Hematopoietic multipotent progenitor cell treated with erythropoietin and hydrocortisone succinate and interleukin-3 and kit ligand, for 6 days (in vitro differentiated cells): Measurements from ENCODE around the gene ARMC2.
"Not testable (repeated sequence)": the region's sequence is repeated elsewhere in the genome, so short reads cannot be mapped to it uniquely, and the experiment has no call there.

Source experiments
- DNase-seq: peaks from one replicate; pipeline ENCODE4 v3.0.0-alpha.2; 2015

ARMC2 gene

GRCh38 chr6:108921547-108922361, 73.5 kb downstream of the ARMC2 start:
- DNase-seq: peak; percentile 34

DNA sequence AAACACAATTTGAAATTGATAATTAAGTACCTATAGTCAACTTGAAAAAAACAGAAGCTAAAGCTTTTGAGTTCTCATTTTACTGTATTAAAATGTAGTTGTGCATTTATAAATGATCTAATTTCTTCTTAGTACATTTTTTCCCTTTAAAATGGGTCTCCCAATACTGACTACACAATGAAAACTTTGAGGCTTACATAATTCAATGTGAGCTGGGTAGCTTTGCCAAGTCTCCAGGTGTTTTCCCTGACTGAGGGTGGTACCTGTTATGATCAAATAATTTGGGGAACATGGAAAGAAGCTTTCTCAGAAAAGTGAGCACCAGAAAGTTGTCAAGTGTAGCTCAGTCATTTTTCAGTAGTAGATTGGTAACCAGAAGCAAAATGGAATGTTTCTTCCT, 74.3 kb downstream of the ARMC2 start:
- no peak for DNase-seq

GRCh38 chr6:108927927-108928326, 79.7 kb downstream of the ARMC2 start:
- DNase-seq: no peak

- DNase-seq: no peak
These were observed 80.4 kb downstream of the ARMC2 start for GRCh38 chr6:108928650-108929049.

DNA sequence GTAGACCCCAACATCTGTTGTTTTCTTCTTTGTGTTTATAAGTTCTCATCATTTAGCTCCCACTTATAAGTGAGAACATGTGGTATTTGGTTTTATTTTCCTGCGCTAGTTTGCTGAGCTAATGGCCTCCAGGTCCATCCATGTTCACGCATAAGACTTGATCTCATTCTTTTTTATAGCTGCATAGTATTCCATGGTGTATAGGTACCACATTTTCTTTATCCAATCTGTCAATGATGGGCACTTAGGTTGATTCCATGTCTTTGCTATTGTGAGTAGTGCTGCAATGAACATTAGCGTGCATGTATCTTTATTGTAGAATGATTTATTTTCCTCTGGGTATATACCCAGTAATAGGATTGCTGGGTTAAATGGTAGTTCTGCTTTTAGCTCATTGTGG, 82.9 kb downstream of the ARMC2 start:
- not testable (repeated sequence) for DNase-seq

DNA sequence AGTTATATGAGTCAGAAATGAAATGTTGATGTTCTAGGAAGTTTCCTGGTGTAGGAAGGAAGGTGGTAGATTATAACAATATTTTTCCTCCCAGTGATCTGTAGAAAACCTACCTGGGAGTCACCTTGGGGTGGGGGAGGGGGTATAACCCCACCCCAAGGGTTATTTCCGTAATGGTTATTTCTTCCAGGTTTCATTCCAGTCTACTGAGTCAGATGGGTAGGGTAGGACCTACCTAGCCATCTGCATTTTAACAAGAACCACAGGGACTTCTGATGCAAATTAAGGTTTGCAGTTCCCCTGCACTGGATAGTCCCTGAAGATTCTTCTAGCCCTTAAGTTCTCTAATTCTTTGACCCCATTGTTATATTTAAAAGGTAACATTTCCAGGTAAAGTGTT, 88.9 kb downstream of the ARMC2 start:
- no peak for DNase-seq

GRCh38 chr6:108940741-108941140, 92.5 kb downstream of the ARMC2 start:
- DNase-seq: no peak

DNA sequence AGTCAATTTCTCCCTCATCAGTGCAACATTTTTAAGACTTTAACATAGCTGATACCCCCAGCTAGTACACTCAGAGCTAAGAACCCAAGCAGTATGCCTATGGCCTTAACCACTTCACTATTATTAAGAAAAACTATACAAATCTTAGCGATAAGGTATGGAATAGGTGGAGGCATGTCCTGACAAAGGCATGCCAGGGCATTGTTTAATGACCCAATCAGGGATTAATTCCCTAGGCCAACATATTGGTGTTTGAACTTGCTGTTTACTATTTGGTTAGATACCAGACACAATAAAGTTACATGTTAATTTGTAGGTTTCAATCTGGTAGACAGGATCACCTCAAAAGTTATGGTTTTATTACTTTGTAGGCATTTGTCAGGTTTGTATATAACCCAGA, 93.1 kb downstream of the ARMC2 start:
- DNase-seq: no peak

DNA sequence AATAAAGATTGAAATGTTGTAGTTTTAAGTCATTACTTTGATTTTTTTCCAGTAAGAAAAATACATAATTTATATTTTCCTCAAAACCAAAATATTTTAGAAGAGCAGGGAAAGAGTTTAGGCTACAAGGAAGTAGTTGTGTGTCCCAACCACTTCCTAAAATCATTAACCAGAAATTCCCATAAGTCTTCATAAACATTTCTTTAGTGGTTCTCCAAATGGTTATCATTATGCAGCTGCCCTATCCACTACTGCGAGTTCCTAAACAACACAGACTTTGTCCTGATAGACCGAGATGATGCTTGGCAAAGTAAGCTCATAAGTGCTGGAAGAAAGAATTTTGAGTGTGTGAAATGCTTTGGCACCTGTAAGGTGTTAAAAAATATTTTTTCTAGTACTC, 93.6 kb downstream of the ARMC2 start:
- no peak for DNase-seq

DNA sequence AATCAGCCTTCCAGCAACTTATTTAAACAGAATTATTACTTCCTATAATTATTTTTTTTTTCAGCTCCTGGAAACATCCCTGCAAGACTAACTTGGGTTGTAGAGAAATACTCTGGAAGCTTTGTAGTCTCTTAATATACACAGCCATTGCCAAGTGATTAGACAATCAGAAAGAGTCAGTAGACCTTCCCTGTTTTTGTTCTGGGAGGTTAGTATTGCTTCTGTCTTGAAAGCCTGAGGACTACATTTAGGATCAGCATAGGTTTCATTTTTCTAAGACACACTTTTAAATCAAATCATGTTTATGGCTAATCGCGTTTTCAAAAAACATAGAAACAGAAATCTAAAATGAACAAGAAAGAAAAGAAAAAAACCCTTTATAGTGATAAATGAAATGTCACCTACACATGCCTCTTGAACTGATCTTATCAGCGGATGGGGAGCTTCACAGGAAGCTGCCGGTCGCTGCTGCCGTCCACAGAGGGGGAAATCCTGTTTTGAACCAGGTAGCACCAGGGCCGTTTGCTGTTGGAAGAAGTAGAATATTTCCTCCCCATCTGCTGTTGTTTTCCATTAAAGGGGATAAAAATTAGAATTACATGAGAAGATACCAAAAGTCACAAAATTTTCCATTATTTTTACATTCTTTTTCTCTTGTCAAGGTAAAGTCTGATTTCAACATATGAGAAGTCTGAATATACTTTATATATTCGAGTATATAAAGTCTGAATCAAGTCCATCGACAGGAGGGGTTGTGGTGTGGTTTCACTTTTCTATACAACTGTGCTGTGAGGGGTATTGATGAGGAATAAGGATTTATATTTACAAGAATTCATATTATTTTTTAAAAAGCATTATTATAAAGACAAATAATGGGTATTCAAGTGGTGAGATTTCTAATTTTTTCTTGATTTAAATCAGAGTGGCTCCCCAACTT, 94.6 kb downstream of the ARMC2 start:
- DNase-seq: peak; percentile 34

- DNase-seq: no peak
These were observed 95.8 kb downstream of the ARMC2 start for GRCh38 chr6:108944071-108944470.

- no peak for DNase-seq
These were observed 96.8 kb downstream of the ARMC2 start for GRCh38 chr6:108944707-108945680.

- DNase-seq: no peak
These were observed 97.5 kb downstream of the ARMC2 start for GRCh38 chr6:108945681-108946159.

DNA sequence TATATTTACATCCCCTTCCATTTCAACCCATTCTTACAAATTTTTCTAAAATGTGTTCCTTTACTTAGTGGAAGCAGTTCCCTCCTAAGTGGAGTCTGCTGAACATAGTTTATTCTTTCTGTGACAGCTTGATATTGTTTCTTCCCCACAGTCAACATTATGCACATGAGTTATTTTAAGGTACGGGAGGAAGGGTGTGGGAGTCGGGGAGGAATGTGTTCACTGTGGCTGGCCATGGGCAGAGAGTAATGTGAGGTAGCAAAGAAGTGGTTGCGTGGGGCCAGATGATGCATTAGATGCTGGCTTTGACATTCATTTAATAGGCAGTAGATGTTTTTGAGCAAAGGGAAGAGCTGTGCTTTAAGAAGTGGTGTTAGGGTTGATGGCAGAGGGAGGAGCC, 98.5 kb downstream of the ARMC2 start:
- no peak for DNase-seq

DNA sequence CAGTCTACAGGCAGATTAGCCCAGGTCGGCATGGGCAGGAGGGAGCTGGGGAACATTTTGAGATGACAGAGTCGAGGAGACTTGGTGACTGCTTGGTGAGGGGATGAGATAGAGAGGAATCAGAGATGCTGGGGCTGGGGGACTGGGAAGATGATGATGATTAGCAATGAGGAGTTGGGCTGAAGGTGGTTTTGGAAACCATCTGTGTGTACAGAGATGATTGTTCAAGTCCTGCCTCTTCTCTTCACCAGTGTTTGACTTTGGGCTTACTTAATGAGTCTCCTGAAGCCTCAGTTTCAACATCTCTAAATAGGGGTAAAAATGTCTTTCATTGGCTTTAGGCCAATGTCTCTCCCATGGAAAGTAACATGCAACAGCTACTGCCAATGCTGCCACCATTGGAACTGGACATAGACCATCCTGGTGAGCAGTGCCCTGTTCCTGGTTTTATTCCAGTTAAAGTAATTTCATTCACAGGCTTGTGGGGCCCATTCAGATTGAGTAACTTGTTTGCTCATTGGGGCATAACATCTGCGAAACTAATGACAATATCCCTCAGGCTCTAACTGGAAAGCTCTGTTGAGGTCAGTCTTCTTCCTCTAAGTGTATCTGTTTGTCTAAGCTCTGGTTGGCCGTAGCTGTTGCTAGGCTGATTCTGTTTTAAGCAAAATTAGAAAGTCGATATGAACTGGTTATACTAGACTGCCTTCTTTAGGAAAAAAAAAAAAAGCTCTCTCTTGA, 99.1 kb downstream of the ARMC2 start:
- DNase-seq: no peak

GRCh38 chr6:108948181-108948661, 100.0 kb downstream of the ARMC2 start:
- peak; percentile 19 for DNase-seq

GRCh38 chr6:108951351-108951953, 103.2 kb downstream of the ARMC2 start:
- DNase-seq: no peak

GRCh38 chr6:108952776-108953486, 104.7 kb downstream of the ARMC2 start:
- no peak for DNase-seq

GRCh38 chr6:108953681-108954080, 105.5 kb downstream of the ARMC2 start:
- no peak for DNase-seq

- DNase-seq: no peak
These were observed 107.2 kb downstream of the ARMC2 start for GRCh38 chr6:108955329-108955949.
